Neutrophil (primary cell): ENCODE data around the gene DBH.

ENCODE experiments used
- H3K27ac ChIP-seq: fragments of 200-600 bp; sonication (generic); 2 replicates; pipeline ENCODE4 v1.5.1; 2016; ENCODE audit warnings: mild to moderate bottlenecking, moderate library complexity
- H3K27me3 ChIP-seq: fragments of 200-600 bp; sonication (generic); 2 replicates; pipeline ENCODE4 v1.6.0; 2016; ENCODE audit warnings: mild to moderate bottlenecking
- H3K36me3 ChIP-seq: fragments of 200-600 bp; sonication (generic); 2 replicates; pipeline ENCODE4 v1.5.1; 2017
- H3K4me1 ChIP-seq, 2 experiments: fragments of 200-600 bp in 1 of 2; sonication (generic) in 1 of 2; 1 replicate in 1 of 2; 2 replicates in 1 of 2; pipeline versions ENCODE4 v1.5.1 to v1.6.1; 2013 to 2016; ENCODE audit warnings: low read depth in 1 of 2, low read length in 1 of 2, mild to moderate bottlenecking in 1 of 2, moderate library complexity in 1 of 2; ENCODE audit not compliant: control insufficient read depth in 1 of 2, insufficient read depth in 1 of 2
- H3K4me3 ChIP-seq, 2 experiments: fragments of 200-600 bp in 1 of 2; sonication (generic) in 1 of 2; 1 replicate in 1 of 2; 2 replicates in 1 of 2; pipeline ENCODE4 v1.5.1; 2013 to 2016; ENCODE audit warnings: low read depth in 1 of 2, low read length in 1 of 2, mild to moderate bottlenecking in 1 of 2, moderate library complexity in 1 of 2
- H3K9me3 ChIP-seq: fragments of 200-600 bp; sonication (generic); 2 replicates; pipeline ENCODE4 v1.5.1; 2016
- CTCF ChIP-seq: fragments of 200-600 bp; sonication (generic); IDR thresholded peaks from 2 replicates; pipeline ENCODE4 v1.5.1; 2016; ENCODE audit warnings: antibody characterized with exemption

DBH gene

GRCh38 chr9:133641861-133642595 lies 5.9 kb downstream of the DBH start:
- H3K27me3 ChIP-seq = no peaks in the 10 kb centered on the region
- TF ChIP-seq CTCF = no peak
- no peaks in the 10 kb centered on the region for H3K36me3 ChIP-seq
- H3K27ac ChIP-seq = no peak overlapping the region
- H3K4me1 ChIP-seq = no peaks in the 10 kb centered on the region
- no peaks in the 10 kb centered on the region for H3K9me3 ChIP-seq
- H3K4me3 ChIP-seq = no peak overlapping the region

DNA sequence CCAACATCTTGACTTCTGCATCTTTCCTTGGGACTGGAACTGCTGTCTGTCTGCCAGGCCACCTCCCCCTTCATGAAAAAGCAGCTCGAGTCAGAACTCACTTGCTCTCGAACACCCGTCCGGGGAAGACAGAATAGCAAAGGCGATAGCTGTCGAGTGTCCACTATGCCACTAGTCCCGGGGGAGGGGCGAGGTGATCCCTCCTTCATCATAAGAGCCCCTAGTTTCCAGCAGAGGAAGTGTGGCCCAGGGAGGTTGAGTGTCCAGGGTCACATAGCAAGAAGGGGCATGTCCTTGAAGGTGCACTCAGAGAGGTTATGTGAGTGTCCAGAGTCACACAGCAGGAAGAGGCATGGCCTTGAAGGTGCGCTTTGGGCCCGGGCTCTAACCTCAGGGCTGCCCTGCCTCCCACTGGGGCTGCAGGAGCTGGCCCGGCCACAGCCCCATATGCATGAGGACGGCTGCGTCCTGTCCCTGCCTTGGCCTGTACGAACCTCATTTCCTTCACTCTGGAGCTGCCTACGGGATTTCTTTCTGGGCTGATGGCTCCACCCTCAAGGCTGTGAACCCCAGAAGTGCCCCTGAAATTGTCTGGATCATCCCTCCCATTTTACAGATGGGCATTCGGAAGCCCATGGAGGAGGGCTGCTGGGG lies 6.7 kb downstream of the DBH start:
- H3K9me3 ChIP-seq = no peaks in the 10 kb centered on the region
- no peak overlapping the region for H3K27ac ChIP-seq
- no peak for TF ChIP-seq CTCF
- no peaks in the 10 kb centered on the region for H3K36me3 ChIP-seq
- H3K4me3 ChIP-seq = no peak overlapping the region
- H3K27me3 ChIP-seq = no peaks in the 10 kb centered on the region
- no peaks in the 10 kb centered on the region for H3K4me1 ChIP-seq

DNA sequence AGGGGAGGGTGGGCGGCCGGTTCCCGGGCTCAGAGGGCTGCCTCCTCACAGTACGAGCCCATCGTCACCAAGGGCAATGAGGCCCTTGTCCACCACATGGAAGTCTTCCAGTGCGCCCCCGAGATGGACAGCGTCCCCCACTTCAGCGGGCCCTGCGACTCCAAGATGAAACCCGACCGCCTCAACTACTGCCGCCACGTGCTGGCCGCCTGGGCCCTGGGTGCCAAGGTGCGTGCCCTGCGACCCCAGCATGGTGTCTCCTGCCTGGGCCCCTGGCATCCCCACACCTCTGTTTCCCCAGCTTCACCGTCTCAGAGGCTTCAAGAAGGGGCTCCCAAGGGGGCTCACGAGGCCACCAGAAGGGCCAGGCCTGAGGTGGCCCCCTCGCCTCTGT lies 7.2 kb downstream of the DBH start:
- H3K4me3 ChIP-seq = no peak overlapping the region
- no peaks in the 10 kb centered on the region for H3K9me3 ChIP-seq
- H3K27me3 ChIP-seq = no peaks in the 10 kb centered on the region

GRCh38 chr9:133643978-133644760 lies 8.0 kb downstream of the DBH start:
- no peak for TF ChIP-seq CTCF
- Histone ChIP-seq H3K27me3 (no peaks in the 10 kb centered on the region), H3K27ac (no peak overlapping the region), H3K9me3 (no peaks in the 10 kb centered on the region), H3K36me3 (no peaks in the 10 kb centered on the region), H3K4me1 (no peaks in the 10 kb centered on the region), H3K4me3 (no peak overlapping the region)

More for the DNA sequence above, 7.2 kb downstream of the DBH start:
- Histone ChIP-seq H3K27ac (no peak overlapping the region), H3K4me1 (no peaks in the 10 kb centered on the region), H3K36me3 (no peaks in the 10 kb centered on the region)
- TF ChIP-seq CTCF = no peak

GRCh38 chr9:133645021-133645765 lies 9.0 kb downstream of the DBH start:
- Histone ChIP-seq H3K27me3 (no peaks in the 10 kb centered on the region), H3K36me3 (no peaks in the 10 kb centered on the region), H3K4me3 (no peak overlapping the region), H3K4me1 (no peaks in the 10 kb centered on the region), H3K27ac (no peak overlapping the region), H3K9me3 (no peaks in the 10 kb centered on the region)
- no peak for TF ChIP-seq CTCF
